PC-3 (cell line): ENCODE data around the gene GOLGA6L2.

ENCODE experiments used
- EZH2phosphoT487 ChIP-seq: fragments of 300-600 bp; sonication (generic); IDR thresholded peaks from 2 replicates; pipeline ENCODE4 v1.6.1; 2018; ENCODE audit warnings: mild to moderate bottlenecking, antibody characterized with exemption, low read length, borderline replicate concordance
- TF ChIP-seq, protein P1 (sequence below): fragments of 300-600 bp; sonication (generic); conservative IDR thresholded peaks from 2 replicates; pipeline ENCODE4 v1.5.1; 2017; ENCODE audit warnings: antibody characterized with exemption, low read depth, mild to moderate bottlenecking, low read length

DNA sequence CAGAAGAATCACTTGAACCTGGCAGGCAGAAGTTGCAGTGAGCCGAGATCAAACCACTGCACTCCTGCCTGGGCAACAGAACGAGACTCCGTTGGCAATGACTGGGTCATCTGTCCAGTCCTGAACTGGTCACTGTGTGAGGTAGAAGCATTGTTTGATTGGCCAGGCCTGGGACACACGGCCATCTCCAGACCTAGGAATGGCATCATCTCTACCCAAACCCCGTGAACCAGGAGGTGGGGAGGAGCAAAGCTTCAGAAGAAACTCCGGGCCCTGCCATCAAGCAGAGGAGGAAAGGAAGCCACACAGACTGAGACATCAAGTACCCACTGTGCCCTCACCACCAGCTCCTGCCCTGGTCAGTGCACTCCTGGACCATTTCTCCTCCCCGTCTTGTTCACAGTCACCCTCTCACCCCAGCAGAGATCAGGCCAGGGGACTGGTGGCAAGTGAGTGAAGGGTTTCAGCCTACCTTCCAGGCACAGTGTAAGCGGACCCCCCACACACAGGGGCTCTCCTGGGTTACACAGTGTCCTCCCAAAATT, 31.6 kb downstream of the GOLGA6L2 start:
- TF ChIP-seq, protein P1, sequence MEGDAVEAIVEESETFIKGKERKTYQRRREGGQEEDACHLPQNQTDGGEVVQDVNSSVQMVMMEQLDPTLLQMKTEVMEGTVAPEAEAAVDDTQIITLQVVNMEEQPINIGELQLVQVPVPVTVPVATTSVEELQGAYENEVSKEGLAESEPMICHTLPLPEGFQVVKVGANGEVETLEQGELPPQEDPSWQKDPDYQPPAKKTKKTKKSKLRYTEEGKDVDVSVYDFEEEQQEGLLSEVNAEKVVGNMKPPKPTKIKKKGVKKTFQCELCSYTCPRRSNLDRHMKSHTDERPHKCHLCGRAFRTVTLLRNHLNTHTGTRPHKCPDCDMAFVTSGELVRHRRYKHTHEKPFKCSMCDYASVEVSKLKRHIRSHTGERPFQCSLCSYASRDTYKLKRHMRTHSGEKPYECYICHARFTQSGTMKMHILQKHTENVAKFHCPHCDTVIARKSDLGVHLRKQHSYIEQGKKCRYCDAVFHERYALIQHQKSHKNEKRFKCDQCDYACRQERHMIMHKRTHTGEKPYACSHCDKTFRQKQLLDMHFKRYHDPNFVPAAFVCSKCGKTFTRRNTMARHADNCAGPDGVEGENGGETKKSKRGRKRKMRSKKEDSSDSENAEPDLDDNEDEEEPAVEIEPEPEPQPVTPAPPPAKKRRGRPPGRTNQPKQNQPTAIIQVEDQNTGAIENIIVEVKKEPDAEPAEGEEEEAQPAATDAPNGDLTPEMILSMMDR, result no peak
- TF ChIP-seq EZH2phosphoT487, result no peak
